Middle frontal gyrus (tissue), 1 donor: Measurements from ENCODE around the gene LMAN1L.

ENCODE experiments used
- DNase-seq: peaks from one replicate; pipeline ENCODE4 v3.0.0-alpha.2; 2015; ENCODE audit warnings: low spot score; ENCODE audit errors: extremely low spot score

LMAN1L gene

DNA sequence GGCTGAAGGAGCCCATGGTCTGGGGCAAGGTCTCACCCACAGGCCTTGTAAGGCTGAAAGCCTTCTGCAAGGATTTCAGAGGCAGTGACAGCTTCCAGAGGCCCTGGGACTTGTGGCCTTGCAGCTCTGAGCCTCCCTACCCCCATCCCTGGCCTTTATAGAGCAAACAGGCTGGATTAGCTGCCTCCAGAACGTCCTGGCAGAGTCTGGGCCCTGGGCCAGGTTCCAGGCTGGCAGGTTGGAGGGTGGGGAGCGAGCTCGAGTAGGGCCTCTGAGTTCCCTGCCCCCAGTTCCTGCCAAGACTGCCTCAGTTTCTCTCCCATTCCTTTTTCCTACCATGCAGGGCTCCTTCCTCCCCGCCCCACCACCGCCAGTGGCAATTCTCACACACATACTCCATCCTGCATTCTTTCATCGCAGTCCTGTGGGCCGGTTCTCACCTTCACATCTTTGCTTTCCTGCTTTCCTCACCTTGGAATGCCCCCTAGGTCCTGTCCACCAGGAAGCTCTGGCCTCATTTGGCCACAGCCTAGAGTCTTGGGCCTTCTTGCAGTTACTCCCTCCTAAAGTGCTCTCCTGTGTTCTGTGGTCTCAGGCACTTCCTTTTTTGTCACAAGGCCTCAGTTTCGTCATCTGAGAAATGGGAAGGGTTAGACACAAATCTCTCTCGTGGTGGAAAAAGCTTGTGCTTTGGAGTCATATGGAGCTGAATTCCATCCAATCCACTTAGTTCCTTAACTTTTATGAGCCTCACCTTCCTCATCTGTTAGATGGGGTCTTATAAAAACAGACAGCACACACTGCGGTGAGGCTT is 2.7 kb downstream of the LMAN1L start:
- DNase-seq, result no peak

DNA sequence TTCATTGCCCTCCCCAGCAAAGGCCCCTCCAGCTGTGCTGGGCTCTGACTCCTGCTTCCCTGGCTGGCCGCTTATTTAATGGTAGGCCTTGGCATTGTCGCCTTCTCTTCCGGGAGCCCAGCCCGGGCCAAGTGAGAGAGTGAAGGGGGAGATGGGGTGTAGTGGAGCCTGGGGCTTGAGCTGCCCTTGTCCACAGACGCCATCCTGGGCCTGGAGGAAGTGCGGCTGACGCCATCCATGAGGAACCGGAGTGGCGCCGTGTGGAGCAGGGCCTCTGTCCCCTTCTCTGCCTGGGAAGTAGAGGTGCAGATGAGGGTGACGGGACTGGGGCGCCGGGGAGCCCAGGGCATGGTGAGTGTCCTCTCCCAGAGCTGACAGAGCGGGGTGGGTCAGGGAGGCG is 3.3 kb downstream of the LMAN1L start:
- DNase-seq, result no peak

DNA sequence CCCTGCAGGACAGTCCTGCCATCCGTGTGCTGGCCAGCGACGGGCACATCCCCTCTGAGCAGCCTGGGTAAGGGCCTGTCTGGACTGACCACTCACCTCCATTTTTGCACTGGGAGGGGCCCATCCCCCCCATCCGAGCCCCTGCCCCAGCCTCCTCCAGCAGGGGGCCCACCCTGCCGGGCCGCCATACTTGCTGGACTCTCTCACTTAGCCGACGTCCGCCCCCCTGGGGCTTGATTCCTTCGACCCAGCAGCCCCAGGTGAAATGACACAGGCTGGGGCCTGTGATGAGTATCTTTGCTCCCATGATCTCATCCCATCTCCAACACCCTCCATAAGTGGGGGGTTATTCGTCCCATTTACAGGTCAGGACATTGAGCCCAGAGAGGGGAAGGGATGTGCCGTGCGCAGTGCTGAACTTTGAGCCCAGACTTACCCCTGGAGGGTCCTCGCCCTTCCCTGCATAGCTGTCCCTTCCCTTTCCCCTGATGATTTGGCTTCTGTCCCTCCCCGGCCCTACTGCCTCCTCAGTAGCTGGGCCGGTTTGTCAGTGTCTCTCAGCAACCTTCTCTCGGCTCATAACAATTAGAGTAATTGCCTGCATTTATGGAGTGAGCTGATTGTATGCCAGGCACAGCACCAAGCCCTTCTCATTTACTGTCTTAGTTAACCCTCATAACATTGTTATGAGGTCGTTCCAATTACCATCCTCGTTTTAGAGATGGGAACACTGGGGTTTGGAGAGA is 4.2 kb downstream of the LMAN1L start:
- DNase-seq, result no peak

DNA sequence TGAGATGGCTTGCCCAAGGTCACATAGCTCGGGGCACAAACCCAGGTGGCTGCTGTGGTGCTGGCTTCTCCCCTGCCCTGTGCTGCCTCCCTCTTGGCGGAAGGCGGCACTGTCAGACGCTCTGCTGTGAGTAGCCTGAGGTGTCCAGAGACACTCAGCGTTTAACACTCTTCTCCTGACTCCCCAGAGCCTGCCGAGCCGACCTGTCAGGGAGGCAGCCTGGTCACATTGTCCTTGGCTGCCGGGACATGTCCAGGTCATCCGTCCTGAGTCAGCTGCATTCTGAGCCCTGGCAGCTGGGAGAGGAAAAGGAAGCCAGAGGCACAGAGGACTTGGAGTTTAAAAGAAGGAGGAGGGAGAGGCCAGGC is 4.7 kb downstream of the LMAN1L start:
- no peak for DNase-seq

DNA sequence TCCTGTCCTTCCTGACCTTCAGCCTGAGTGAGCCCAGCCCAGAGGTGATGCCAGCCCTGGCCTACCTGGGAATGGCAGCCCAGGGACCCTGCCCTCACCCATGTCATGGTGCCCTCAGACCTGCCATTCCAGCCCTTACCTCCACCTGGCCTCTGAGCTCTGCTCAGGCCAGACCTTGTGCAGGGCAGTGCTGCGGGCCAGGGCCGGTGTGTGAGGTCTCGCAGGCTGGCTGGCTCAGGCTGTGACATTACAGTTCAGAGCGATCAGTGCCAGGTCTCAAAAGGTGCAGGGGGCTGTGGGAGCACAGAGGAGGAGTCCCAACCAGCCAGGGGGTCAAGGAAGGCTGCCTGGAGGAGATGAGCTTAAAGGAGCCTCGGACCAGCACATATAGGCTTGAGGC is 7.4 kb downstream of the LMAN1L start:
- DNase-seq, result no peak

DNA sequence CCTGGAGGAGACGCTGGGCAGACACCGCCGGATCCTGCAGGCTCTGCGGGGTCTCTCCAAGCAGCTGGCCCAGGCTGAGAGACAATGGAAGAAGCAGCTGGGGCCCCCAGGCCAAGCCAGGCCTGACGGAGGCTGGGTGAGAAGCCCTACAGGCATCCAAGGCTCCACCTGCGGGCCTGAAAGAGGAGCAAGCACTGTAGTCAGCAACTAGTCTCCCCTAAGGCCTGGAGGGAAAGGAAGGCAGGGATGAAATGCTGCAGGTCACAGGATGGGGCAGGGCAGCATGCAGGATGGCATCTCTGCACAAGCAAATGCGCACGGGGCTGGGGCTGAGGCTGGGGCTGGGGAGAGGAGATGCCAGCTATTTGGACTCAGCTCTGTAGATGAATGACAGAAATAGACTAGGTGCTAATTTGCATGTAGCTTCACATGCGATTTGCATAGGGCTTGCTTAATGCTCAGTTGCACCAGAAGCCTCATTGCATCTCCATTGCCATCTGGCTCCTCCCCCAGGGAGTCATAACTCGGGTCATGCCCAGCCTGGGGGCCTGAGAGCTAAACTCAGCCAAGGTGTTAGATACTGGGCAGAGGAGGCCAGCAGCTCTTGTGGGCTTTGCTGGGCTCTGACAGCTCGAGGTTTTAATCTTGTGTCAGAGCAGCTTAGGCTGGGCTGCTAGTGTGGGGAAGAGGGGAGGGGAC is 8.6 kb downstream of the LMAN1L start:
- no peak for DNase-seq

DNA sequence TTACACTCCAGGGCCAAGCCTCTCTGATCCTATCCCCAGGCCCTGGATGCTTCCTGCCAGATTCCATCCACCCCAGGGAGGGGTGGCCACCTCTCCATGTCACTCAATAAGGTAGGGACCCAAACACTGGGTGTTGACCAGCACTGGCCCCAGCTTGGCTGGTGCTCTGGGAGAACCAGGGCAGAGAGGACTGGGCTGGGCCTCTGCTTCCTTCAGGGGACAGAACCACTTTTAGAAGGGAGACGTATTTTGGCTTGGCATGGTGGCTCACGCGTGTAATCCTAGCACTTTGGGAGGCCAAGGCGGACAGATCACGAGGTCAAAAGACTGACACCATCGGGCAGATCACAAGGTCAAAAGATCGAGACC is 9.1 kb downstream of the LMAN1L start:
- no peak for DNase-seq

DNA sequence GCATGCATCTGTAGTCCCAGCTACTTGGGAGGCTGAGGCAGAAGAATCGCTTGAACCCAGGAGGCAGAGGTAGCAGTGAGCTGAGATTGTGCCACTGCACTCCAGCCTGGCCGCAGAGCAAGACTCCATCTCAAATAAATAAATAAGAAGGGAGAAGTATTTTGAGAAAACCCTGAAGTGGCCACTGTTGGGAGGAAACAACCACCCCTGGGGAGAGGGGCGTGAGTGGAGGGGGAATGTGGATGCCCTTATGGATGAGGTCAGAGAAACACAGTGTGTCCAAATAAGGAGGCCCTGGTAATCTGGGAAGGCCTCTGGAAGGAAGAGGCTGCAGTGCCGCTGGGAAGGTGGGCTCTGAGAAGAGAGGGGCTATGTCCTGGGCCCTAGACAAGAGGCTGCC is 9.6 kb downstream of the LMAN1L start:
- DNase-seq, result no peak

DNA sequence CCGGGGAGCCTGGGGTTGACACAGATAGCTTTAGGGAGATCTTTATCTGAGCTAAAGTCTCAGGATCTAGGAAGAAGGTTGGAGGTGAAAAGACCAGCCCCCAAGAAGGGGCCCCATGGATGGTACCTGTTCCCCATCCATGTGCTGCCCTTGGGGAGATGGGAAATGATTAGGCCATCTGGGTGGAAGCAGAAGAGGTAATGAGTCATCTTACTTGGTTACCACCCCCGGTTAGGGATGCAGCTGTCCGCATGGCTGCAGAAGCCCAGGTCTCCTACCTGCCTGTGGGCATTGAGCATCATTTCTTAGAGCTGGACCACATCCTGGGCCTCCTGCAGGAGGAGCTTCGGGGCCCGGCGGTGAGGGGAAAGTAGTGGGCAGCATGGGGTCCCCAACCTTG is 10.7 kb downstream of the LMAN1L start:
- DNase-seq, result no peak

DNA sequence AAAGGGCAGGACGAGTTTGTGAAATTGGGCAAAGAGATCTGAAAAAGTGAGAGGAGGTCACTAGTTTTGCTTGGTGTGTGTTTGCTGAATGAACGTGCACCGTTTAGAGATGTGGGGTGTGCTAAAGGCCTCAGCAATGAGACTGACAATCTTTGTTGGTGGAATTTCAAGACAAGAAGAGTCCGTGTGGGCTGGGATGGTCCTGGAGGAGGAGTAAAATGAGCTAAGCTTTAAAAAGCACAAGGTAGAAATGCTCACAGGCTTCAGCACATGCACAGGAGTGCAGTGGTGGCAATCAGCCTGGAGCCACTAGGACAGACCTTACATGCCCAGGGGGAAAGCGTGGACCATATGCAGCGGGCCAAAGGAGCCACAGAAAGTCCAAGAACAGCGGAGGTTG is 12.3 kb downstream of the LMAN1L start:
- no peak for DNase-seq

DNA sequence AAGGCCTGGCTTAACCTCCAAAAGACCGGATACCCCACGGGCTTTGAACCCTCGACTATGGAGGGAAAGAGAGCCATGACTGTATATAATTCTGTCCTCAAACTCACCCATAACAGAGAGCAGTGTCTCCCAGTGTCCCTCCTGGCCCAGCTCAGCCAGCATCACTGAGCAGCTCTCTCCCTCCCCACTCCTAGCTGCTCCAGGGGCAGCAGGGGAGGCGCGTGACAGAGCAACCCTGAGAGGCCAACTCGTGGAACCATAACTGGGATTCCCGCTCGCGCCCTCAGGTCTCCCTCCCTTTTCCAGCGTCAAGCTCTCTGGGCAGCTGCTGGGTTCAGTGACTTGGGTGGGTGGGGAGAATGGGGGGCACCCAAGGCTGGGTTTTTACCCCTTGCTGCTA is 13.2 kb downstream of the LMAN1L start:
- no peak for DNase-seq

DNA sequence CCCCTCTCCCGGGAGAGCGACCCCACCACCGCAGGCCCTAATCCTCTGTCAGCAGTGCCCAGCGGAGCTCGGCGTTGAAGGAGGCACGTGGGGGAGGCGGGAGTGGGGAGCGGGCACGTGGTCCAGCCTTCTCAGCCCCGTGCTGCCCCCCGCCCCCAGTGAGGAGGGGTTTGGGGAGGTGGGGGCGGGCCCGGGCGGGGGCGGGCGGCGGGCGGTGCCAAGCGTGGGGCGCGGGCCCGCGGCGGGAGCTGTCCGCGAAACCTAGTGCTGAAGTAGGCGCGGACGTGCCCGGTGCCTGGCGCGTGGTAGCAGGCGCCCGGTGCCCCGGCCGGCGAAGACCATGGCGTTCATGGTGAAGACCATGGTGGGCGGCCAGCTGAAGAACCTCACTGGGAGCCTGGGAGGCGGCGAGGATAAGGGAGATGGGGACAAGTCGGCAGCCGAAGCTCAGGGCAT is 13.8 kb downstream of the LMAN1L start, which contains the start of gene CPLX3:
Gene CPLX3, plus strand, starts transcription at position 264 of the 456 bp plus-strand sequence. Its CDS starts 77 bp downstream, at position 341.
- no peak for DNase-seq

DNA sequence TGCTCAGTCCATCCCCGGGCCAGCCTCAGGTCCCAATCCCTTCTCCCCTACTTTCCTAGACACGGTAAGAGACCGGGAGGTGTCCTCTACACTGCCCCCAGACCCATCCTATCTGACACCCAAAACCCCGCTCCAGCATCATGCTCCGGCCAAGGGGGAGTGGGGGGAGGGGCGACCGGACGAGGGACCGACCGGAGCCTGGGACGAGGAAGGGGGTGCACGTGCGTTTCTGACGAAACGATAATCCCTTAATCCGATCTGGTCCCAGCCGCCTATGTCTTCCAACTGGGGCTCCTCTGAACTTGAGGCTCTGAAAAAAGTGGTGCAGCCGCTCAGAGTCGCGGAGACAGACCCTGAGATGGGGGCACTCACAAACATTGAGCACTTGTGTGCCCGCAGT is 14.3 kb downstream of the LMAN1L start:
- no peak for DNase-seq

DNA sequence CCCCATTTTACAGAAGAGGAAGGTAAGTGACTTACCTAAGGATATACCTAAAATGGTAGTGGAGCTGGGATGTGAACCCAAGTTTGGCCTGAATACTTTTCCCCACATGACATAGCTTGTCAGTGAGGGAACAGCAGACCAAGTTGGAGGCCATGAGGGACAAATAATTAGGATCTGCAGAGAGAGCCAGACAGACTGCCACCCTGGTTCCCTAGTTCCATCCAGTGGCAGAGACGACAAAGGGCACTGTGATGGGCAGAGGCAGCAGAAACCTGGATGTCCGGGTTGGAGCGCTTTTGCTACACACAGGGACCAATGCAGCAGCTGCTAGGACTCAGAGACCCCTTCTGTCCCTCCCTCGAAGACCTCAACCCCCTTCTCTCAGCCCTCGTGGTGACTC is 15.0 kb downstream of the LMAN1L start:
- no peak for DNase-seq

DNA sequence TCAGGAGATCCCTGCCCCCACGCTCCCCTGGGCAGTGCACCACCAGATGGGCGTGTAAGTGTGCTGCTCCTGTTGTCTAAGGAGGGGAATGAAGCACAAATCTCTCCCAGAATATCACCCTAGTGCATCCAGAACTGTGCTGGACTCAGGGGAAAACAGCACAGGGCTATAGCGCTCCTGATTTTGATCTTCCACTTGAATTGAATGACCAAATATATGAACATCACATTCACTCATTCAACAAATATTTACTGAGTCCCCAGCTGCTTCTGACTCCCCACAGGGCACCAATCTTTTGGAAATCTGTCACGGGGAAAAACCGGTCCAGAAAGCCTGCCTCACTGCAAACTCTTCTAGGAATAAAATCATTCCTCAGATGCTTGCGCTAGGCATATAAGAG is 16.2 kb downstream of the LMAN1L start:
- no peak for DNase-seq

DNA sequence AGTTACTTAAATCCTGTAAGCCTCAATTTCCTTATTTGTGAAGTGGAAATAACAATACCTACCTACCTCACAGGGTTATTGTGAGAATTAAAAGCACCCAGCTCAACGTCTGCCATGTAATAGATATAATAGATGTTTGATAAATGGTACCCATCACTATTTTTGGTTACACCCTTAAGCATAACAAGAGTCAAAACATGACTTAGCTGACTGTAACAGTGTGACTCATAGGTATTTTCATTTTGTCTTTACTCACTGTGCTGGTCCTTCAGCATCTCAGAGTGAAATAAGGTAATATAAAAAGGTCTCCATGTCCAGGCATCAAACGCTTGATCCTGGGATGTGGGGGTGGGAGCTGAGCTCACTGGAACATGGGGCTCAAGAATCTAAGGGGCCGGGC is 16.9 kb downstream of the LMAN1L start:
- no peak for DNase-seq

DNA sequence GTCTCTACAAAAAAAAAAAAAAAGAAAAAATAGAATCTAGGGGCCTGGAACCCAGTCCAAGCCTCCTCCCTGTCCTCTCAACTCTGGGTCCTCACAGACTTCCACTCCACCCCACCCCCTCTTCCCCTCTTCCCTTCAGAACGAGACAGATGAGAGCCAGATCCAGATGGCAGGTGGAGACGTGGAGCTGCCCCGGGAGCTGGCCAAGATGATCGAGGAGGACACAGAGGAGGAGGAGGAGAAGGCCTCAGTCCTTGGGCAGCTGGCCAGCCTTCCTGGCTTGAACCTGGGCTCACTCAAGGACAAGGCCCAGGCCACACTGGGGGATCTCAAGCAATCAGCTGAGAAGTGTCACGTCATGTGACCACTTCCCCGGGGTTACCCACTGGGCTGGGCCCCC is 17.4 kb downstream of the LMAN1L start:
- no peak for DNase-seq

DNA sequence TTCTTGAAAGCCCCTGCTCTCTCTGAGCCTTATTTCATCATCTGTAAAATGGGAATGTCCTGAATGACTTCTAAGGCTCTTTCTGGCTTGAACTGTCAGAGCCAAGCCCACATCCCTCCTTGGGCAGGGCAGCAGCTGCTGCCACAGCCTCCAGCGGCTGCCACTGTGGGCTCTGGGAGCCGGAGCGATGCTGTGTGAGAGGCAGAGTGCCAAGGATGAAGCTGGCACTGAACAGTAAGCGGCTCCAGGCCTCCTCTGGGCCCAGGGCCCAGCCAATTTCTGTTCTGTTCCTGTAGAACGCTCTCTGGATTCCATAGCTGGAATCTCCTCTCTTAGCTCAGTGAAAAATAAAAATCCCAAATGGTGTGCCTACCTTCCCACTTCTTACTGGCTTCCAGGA is 18.2 kb downstream of the LMAN1L start:
- peak; percentile 53 for DNase-seq

DNA sequence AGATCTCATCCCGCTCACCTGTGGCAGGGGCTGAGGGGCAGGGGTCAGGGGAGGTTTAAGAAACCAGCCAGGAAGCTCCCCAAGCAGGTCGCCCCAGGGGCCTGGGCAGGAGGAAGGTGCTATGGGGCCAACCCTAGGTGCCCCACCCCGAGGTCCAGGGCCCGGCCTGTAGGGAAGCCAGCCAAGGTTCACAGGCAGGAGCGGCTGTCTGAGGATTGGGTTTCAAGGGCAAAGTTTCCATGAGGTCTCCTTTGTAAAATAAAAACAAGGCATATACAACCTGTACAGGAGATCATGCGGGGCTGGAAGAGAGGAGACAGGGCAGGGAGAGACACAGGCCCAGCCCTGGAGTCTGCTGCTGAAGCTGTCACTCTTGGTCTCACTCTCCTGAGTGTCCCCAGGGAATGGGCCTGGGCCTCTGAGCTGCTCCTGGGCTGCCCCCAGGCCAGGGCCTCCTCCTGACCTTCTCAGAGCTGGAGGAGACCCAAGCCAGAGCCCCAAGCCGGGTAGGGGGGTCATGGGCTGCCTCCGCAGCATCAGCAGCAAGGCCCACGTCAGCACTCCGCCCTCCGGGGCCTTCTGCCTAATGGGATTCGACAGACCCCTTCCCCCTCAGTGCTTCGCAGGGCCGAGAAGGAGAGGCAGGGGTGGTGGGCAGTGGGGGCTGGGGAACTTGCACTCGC is 19.3 kb downstream of the LMAN1L start:
- DNase-seq, result no peak

DNA sequence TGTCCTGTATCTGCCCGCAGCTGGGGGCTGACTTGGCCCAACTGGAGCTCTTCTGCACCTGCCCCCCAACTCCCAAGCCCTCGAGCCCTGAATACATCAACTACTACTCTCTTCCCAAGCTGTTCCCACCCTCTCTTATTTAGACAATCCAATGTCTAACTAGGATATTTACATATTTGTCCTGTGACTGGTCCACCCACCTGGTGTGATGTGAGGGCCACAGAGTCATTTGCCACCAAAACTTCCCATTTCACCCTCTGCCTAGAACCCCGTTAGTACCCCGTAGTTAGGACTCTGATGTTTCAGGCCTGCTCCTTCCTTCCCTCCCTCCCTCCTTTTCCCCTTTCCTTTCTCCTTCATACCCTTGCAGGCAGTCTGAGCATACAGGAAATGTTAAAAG is 20.2 kb downstream of the LMAN1L start:
- no peak for DNase-seq

DNA sequence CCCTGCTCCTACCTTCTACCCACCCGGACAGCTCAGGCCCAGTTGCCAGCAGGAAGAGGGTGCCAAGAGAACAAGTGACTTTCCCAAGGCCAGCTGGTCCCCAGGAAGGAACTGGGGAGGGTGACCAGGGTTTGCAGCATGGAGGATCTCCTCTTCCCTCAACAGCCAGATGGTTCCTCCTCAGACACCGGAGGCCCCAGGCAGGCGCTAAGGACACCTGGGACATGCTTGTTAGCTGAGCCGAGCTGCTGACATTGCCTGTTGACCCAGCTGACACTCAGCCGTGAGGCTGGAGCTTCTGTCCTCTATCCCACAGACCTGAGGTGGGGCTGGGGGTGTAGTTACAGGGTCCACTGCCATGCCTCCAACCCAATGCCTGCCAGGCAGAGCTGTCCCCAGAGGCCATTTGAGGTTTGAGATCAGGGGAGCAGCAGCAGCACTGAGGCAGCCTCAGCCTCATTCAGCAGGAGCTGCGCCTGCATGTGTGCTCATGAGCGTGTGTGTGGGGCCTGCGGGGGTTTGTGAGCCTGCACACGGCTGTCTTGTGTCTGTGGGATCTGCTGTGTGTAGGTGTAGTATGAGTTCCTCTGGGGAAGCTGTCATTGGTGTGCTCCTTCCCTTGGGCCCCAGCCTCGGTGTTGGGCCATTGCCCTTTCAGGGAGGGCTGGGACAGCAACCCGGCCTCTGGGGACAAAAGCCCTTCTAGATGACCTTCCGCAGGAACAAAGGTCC is 20.9 kb downstream of the LMAN1L start:
- DNase-seq, result no peak
